NB4 (cell line): ENCODE data around the gene CAPSL.

Experiments
- DNase-seq: peaks from one replicate; pipeline ENCODE4 v3.0.0; 2010; ENCODE audit warnings: low read depth
- H3K4me3 ChIP-seq: one replicate; pipeline ENCODE4 v1.5.1; 2011; ENCODE audit warnings: mild to moderate bottlenecking, low read depth, low read length, moderate library complexity
- MYC ChIP-seq: IDR thresholded peaks from 2 replicates; pipeline ENCODE4 v1.6.1; 2011; ENCODE audit warnings: low read depth, low read length
- POLR2A ChIP-seq: IDR thresholded peaks from 2 replicates; pipeline ENCODE4 v1.6.1; 2011; ENCODE audit warnings: mild to moderate bottlenecking; ENCODE audit not compliant: insufficient read length; ENCODE audit errors: extremely low read depth
- TF ChIP-seq, protein P1 (sequence below): IDR thresholded peaks from one replicate; pipeline ENCODE4 v1.5.1; 2012; ENCODE audit warnings: low read depth, low read length
- TF ChIP-seq, protein P2 (sequence below): IDR thresholded peaks from 2 replicates; pipeline ENCODE4 v1.6.1; 2011; ENCODE audit warnings: low read depth, low read length

CAPSL gene

DNA sequence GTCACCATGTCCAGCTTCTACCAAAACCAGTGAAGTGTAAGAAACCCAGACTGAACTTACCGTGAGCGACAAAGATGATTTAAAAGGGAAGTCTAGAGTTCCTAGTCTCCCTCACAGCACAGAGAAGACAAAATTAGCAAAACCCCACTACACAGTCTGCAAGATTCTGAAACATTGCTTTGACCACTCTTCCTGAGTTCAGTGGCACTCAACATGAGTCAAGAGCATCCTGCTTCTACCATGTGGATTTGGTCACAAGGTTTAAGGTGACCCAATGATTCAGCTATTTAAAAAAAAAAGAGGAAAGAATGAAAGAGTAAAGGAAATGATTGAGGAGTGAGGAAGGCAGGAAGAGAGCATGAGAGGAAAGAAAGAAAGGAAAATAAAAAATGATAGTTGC, 62.0 kb downstream of the CAPSL start:
- TF ChIP-seq POLR2A: no peak
- TF ChIP-seq, protein P1, sequence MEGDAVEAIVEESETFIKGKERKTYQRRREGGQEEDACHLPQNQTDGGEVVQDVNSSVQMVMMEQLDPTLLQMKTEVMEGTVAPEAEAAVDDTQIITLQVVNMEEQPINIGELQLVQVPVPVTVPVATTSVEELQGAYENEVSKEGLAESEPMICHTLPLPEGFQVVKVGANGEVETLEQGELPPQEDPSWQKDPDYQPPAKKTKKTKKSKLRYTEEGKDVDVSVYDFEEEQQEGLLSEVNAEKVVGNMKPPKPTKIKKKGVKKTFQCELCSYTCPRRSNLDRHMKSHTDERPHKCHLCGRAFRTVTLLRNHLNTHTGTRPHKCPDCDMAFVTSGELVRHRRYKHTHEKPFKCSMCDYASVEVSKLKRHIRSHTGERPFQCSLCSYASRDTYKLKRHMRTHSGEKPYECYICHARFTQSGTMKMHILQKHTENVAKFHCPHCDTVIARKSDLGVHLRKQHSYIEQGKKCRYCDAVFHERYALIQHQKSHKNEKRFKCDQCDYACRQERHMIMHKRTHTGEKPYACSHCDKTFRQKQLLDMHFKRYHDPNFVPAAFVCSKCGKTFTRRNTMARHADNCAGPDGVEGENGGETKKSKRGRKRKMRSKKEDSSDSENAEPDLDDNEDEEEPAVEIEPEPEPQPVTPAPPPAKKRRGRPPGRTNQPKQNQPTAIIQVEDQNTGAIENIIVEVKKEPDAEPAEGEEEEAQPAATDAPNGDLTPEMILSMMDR: no peak
- no peak for TF ChIP-seq MYC
- TF ChIP-seq, protein P2, sequence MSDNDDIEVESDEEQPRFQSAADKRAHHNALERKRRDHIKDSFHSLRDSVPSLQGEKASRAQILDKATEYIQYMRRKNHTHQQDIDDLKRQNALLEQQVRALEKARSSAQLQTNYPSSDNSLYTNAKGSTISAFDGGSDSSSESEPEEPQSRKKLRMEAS: no peak
- no peak for DNase-seq
- no peak overlapping the region for H3K4me3 ChIP-seq

DNA sequence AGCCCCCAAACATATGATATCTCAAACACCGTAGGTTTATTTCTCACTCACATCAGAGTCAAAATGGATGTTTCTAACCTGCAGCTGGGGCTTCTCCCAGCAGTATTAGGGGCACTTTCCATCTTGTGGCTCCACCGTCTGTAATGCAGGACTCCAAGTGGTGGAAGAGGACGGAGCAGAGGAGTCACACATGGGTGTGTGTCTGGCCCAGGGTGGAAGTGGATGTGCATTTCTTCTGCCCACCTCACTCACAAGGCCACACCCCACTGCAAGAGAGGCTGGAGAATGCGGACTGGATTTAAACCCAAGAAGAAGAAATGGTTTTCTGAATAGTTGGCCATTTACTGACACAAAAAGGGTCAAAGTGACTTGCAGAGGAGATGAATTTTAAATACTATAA, 67.8 kb downstream of the CAPSL start:
- DNase-seq: no peak
- no peak for TF ChIP-seq MYC
- TF ChIP-seq, protein P1: no peak
- no peak for TF ChIP-seq POLR2A
- TF ChIP-seq, protein P2: no peak
- no peak overlapping the region for H3K4me3 ChIP-seq

DNA sequence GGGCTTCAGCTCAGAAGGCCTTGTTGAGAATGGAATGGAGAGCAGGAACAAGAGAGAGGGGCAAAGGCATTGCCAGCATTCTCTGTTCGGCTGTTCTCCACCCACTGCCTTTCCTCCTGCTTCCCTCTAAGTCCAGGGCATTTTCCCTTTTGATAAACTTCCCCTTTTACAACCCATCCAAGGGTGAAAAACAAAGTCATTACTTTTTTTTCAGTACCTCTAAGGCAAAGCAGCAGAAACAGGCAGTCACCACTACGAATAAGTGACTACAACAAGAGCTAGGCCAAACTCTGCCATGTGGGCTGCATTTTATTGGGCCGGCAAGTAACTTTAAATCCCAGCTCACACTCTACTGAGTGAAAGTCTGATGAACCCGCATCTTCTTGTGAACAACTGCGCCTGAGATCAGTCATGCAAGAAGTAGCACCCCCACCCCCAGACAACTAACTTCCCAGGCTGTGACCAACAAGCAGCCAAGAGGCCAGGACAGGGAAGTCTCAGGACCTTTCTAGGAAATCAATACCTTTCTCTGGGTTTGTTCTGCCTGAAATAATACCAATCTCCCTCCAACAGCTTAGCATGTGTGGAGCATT, 68.6 kb downstream of the CAPSL start:
- no peak overlapping the region for H3K4me3 ChIP-seq
- no peak for TF ChIP-seq POLR2A
- TF ChIP-seq, protein P1: no peak
- no peak for TF ChIP-seq MYC
- TF ChIP-seq, protein P2: no peak
- no peak for DNase-seq

DNA sequence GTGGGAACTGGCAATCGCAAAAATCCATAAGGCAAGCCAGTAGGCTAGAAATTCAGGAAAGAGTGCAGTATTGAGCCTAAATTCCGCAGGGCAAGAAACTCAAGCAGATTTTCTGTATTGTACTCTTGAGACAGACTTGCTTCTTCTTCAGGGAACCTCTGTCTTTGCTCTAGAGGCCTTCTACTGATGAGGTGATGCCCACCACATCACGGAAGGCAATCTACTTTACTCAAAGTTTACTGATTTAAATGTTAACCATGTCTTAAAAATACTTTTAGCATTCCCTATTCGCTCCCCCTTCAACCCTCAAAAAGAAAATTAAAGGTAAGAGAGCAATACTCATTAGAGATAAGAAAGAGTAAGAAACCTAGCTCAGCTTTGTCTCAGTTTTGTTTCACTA, 70.4 kb downstream of the CAPSL start:
- H3K4me3 ChIP-seq: no peak overlapping the region
- TF ChIP-seq, protein P1: no peak
- TF ChIP-seq MYC: no peak
- TF ChIP-seq, protein P2: no peak
- TF ChIP-seq POLR2A: no peak
- no peak for DNase-seq

DNA sequence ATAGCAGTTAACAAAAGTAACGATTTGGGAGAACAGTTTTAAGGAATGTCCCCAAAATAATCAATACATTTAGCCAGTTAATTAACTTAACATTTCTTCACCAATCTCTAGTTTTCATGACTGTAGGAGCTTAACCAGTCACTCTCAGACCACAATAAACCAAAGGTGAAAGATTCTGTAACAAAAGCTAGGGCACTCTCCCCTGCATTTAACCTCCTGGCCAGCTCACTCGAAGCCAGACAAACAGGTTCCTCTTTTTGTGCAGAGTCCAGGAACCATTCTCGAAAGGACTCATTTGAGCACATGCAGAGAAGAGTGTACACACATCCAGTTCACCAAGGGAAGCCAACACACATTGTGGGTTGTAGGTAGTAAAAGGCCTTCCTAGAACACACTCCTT, 75.3 kb downstream of the CAPSL start:
- peak; percentile 30 for DNase-seq
- TF ChIP-seq MYC (no peak), POLR2A (no peak)
- TF ChIP-seq, protein P1: no peak
- TF ChIP-seq, protein P2: no peak; the same call in 1 of the 2 replicates

DNA sequence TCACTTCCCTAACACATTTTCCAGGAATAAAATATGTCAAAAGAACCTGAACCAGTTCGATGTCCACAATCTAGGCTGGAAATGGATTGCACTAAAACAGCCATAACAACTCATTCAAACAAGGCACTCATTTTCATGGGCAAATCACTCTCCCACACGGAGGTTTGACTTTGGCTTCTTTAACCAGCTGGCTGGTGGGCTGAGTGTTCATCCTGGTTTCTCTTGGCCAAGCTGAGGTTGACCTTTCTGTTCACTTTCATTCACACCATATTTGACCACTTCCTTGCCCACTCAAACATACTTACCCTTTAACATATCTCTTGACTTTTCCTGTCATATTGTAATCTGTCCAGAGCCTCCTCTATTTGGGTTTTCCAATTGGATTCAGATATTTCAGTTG, 76.3 kb downstream of the CAPSL start:
- H3K4me3 ChIP-seq: no peak overlapping the region

More for the DNA sequence above, 75.3 kb downstream of the CAPSL start:
- H3K4me3 ChIP-seq: no peak overlapping the region

More for the DNA sequence above, 76.3 kb downstream of the CAPSL start:
- TF ChIP-seq MYC: no peak
- no peak for DNase-seq
